Measurements from ENCODE around the gene FAM168A.

FAM168A gene

GRCh38 chr11:73586791-73587190 lies 11.1 kb downstream of the FAM168A start:
- H3K9me2 ChIP-seq (replicated peaks; ENCODE audit: control insufficient read depth, low read length): no peaks in the 10 kb centered on the region
- H3K27ac ChIP-seq (ENCODE audit: low read depth, low read length): no peak overlapping the region
- TF ChIP-seq CTCF (IDR thresholded peaks at IDR 0.05; ENCODE audit: low read depth, low read length, poor library complexity, severe bottlenecking) (no peak), EZH2phosphoT487 (IDR thresholded peaks at IDR 0.05; ENCODE audit: borderline replicate concordance, low read length) (no peak)
- H3K4me1 ChIP-seq (ENCODE audit: control insufficient read depth, low read length): peaks cover 43% of the 10 kb centered on the region
- no peak overlapping the region for H3K4me2 ChIP-seq (ENCODE audit: low read length)
- H4K20me1 ChIP-seq (ENCODE audit: control insufficient read depth, insufficient read depth, low read depth, low read length): no peaks in the 10 kb centered on the region
- H3K4me3 ChIP-seq (ENCODE audit: low read length): no peak overlapping the region
- H3K9me3 ChIP-seq (ENCODE audit: control insufficient read depth, insufficient read depth, low read length): no peaks in the 10 kb centered on the region
- H3F3A ChIP-seq (ENCODE audit: control insufficient read depth, insufficient read depth): peaks cover under 1% of the 10 kb centered on the region
- peaks cover 89% of the 10 kb centered on the region for H3K79me2 ChIP-seq (ENCODE audit: control insufficient read depth, low read length)
- no peaks in the 10 kb centered on the region for H3K27me3 ChIP-seq (ENCODE audit: control insufficient read depth, low read length)
- H3K36me3 ChIP-seq (ENCODE audit: control insufficient read depth, low read length): peaks cover 17% of the 10 kb centered on the region

GRCh38 chr11:73585834-73586575 lies 11.9 kb downstream of the FAM168A start:
- Histone ChIP-seq H3K4me3 (ENCODE audit: low read length) (no peak overlapping the region), H3K4me1 (ENCODE audit: control insufficient read depth, low read length) (peaks cover 40% of the 10 kb centered on the region)

GRCh38 chr11:73584831-73585230 lies 13.1 kb downstream of the FAM168A start:
- Histone ChIP-seq H3K9me2 (replicated peaks; ENCODE audit: control insufficient read depth, low read length) (no peaks in the 10 kb centered on the region), H3K4me2 (ENCODE audit: low read length) (no peak overlapping the region), H3K79me2 (ENCODE audit: control insufficient read depth, low read length) (peaks cover 82% of the 10 kb centered on the region), H3K27ac (ENCODE audit: low read depth, low read length) (no peak overlapping the region), H3K4me3 (ENCODE audit: low read length) (no peak overlapping the region), H4K20me1 (ENCODE audit: control insufficient read depth, insufficient read depth, low read depth, low read length) (no peaks in the 10 kb centered on the region), H3K9me3 (ENCODE audit: control insufficient read depth, insufficient read depth, low read length) (no peaks in the 10 kb centered on the region), H3K27me3 (ENCODE audit: control insufficient read depth, low read length) (no peaks in the 10 kb centered on the region), H3F3A (ENCODE audit: control insufficient read depth, insufficient read depth) (no peaks in the 10 kb centered on the region), H3K4me1 (ENCODE audit: control insufficient read depth, low read length) (peaks cover 35% of the 10 kb centered on the region), H3K36me3 (ENCODE audit: control insufficient read depth, low read length) (0 out of 2 replicates have a peak, but pooled peaks cover 5% of the 10 kb centered on the region)
- TF ChIP-seq EZH2phosphoT487 (IDR thresholded peaks at IDR 0.05; ENCODE audit: borderline replicate concordance, low read length): no peak
- TF ChIP-seq CTCF (IDR thresholded peaks at IDR 0.05; ENCODE audit: low read depth, low read length, poor library complexity, severe bottlenecking): no peak

More at GRCh38 chr11:73585834-73586575, 11.9 kb downstream of the FAM168A start:
- Histone ChIP-seq H3K79me2 (ENCODE audit: control insufficient read depth, low read length) (peaks cover 86% of the 10 kb centered on the region), H3K9me3 (ENCODE audit: control insufficient read depth, insufficient read depth, low read length) (no peaks in the 10 kb centered on the region), H3K27ac (ENCODE audit: low read depth, low read length) (no peak overlapping the region), H3K36me3 (ENCODE audit: control insufficient read depth, low read length) (peaks cover 12% of the 10 kb centered on the region), H3K9me2 (replicated peaks; ENCODE audit: control insufficient read depth, low read length) (no peaks in the 10 kb centered on the region), H3K4me2 (ENCODE audit: low read length) (no peak overlapping the region), H3F3A (ENCODE audit: control insufficient read depth, insufficient read depth) (no peaks in the 10 kb centered on the region), H3K27me3 (ENCODE audit: control insufficient read depth, low read length) (no peaks in the 10 kb centered on the region), H4K20me1 (ENCODE audit: control insufficient read depth, insufficient read depth, low read depth, low read length) (no peaks in the 10 kb centered on the region)
- TF ChIP-seq CTCF (IDR thresholded peaks at IDR 0.05; ENCODE audit: low read depth, low read length, poor library complexity, severe bottlenecking) (no peak), EZH2phosphoT487 (IDR thresholded peaks at IDR 0.05; ENCODE audit: borderline replicate concordance, low read length) (no peak)

Data from DOHH2 (cell line).